GM12865 (cell line): ENCODE data around the gene ACAA2.

Experiments
- DNase-seq: peaks from one replicate; pipeline ENCODE4 v3.0.0; 2010; ENCODE audit warnings: low read depth
- H3K4me3 ChIP-seq: 2 replicates; pipeline ENCODE4 v1.5.1; 2011; ENCODE audit warnings: mild to moderate bottlenecking, low read depth, low read length, control low read depth
- TF ChIP-seq, protein P1 (sequence below): IDR thresholded peaks from 2 replicates; pipeline ENCODE4 v1.5.1; 2011; ENCODE audit warnings: low read length, control low read depth, low read depth, inconsistent platforms; ENCODE audit not compliant: insufficient read depth; ENCODE audit errors: missing control alignments

The ACAA2 gene

DNA sequence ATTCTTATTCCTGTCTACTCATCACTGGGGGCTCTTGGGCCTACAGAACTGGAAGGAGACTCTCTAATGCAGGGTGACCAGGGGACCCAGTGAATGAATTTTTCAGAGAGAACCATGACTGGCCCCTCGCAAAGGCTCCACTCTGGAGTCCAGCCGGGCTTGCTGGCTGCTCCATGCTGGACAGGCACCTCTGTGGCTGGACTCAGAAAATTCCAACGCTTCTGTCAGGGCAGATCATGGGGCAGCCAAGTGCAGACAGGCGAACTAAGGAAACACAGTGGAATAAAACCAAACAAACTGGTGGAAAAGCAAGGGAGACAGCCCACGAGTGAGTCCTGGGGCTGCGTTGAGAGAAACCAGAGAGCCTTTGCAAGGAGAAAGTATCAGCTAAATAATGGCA lies 57.2 kb downstream of the ACAA2 start:
- DNase-seq = no peak
- TF ChIP-seq, protein P1, sequence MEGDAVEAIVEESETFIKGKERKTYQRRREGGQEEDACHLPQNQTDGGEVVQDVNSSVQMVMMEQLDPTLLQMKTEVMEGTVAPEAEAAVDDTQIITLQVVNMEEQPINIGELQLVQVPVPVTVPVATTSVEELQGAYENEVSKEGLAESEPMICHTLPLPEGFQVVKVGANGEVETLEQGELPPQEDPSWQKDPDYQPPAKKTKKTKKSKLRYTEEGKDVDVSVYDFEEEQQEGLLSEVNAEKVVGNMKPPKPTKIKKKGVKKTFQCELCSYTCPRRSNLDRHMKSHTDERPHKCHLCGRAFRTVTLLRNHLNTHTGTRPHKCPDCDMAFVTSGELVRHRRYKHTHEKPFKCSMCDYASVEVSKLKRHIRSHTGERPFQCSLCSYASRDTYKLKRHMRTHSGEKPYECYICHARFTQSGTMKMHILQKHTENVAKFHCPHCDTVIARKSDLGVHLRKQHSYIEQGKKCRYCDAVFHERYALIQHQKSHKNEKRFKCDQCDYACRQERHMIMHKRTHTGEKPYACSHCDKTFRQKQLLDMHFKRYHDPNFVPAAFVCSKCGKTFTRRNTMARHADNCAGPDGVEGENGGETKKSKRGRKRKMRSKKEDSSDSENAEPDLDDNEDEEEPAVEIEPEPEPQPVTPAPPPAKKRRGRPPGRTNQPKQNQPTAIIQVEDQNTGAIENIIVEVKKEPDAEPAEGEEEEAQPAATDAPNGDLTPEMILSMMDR = no peak
- H3K4me3 ChIP-seq = no peak overlapping the region

DNA sequence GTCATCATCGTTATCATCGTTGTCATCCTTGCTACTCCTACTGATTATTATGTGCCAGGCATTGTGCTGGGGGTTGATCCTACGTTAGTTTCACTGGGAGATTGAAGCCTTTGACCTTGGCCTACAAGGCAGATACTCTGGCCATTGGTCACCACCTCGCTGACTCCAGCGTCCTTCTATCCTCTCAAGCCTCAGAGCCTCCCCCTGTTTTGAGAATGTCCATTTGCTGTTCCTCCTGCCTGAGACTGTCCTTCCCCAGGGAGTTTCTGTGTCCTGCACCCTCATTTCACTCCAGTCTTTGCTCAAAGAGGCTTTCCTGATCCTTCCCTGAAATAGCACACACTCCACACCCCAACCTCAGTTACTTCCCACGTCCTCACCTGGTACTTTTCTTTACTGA lies 57.8 kb downstream of the ACAA2 start:
- TF ChIP-seq, protein P1 = no peak
- H3K4me3 ChIP-seq = no peak overlapping the region
- DNase-seq = no peak

DNA sequence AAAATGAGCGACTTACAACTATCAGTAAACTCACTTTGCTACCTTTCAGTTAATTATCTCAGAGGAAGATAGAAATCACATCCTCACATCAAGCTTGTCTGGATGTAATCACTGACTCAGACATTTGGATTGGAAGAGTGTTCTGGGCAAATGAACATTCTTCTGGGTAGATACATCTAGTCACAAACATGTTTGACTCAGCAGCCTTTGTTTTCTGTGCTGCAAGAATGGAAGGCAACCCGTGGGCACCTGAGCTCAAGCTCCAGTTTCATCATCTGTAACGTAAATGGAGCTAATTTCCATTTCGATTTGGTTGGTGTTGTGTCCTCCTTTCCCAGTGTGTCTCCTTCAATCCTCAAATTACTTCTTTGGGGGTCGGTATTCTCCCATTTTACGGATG lies 58.5 kb downstream of the ACAA2 start:
- no peak for DNase-seq
- no peak overlapping the region for H3K4me3 ChIP-seq
- TF ChIP-seq, protein P1 = no peak

DNA sequence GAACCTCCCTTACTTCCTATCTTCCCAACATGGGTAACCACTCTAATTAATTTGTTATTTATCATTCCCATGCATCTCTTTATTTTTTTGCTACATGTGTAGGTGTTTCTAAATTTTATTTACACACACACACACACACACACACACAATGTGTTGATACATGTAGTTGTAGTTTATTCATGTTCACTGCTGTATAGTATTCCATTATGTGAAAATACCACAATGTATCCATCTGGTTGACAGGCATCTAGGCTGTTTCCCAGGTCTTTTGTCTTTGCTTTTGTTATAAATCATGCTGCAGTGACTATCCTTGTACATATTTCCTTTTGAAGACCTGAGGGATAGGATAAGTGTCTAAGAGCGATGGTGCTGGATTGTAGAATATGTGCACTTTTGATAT lies 59.7 kb downstream of the ACAA2 start:
- TF ChIP-seq, protein P1 = no peak
- DNase-seq = no peak
- H3K4me3 ChIP-seq = no peak overlapping the region

DNA sequence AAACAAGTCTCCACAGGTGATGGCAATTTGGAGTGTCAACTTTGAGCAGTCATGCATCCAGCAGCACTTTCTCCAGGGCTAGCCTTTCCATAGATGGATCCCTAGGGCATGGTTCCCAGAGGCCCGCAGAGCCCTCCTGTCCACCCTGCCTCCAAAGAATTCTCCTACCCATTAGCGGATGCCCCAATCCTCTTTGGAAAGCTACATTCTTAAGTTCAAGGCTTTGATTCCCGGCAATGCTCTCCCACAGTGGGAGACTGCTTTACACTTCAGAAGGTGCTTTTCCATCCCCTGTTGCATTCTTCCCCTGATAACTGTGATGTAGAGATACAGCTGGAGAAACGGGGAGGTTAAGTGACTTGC lies 61.3 kb downstream of the ACAA2 start:
- TF ChIP-seq, protein P1 = no peak

DNA sequence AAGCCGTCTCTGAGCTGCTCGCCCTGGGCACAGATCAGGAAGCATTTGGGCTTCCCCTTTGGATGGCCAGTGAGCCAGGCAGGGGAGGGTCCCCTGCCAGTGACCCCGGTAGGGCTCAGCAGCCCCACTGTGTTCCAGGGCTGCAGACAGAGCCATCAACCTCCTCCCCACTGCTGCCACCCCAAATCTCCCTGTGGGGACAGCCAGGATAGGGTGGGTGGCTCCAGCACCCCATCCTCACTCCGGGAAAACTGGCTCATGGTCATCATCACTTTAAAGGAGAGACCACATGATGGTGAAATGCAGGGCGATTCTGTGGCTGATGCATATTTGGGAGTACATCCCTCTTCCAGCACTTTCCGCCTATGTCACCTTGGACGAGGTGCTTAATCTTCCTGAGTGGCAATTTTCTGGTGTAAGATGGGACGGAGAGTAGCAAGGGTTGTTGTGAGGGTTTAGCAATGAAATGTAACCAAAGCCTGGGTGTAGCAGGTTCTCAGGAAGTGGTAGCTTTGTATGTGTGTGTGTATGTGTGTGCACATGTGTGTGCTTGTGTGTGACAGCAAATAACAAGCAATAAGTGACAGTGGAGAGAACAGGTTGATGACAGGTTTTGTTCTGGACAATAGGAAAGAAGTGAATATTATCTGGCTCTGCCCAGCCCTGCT lies 61.8 kb downstream of the ACAA2 start:
- H3K4me3 ChIP-seq = no peak overlapping the region
- TF ChIP-seq, protein P1 = no peak
- no peak for DNase-seq

More for the DNA sequence above, 61.3 kb downstream of the ACAA2 start:
- DNase-seq = no peak
- no peak overlapping the region for H3K4me3 ChIP-seq

DNA sequence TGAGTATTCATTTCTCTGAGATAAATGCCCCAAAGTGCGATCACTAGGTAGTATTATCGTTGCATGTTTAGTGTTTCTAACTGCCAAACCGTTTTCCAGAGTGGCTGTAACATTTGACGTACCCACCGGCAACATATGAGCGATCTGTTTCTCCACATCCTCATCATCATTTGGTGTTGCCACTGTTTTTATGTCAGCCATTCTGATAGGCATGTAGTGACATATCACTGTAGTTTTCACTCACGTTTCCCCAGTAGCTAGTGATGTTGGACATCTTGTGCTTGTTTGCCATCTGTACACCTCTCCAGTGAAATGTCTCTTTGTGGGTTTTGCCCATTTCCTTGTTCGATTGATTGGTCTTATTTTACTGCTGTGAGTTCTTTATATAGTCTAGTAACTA lies 63.8 kb downstream of the ACAA2 start:
- H3K4me3 ChIP-seq = no peak overlapping the region
- DNase-seq = no peak
- TF ChIP-seq, protein P1 = no peak
